BJ (cell line): ENCODE data around the gene SAPCD2. TPM values are rescaled to one million over a fixed set of nuclear protein-coding genes. Genes with fewer than 3 reads are reported as not detected.

Experiments used
- CTCF ChIA-PET: fragments of 350-600 bp; formaldehyde crosslinking; extraction: SDS; loops from one replicate; lab custom pipeline; 2021; ENCODE audit warnings: antibody characterized with exemption, inconsistent platforms; lab: Yijun Ruan, JAX
- POLR2A ChIA-PET: fragments of 300-600 bp; sonication (Branson Sonifier 250); formaldehyde crosslinking; extraction: SDS; loops from one replicate; lab custom pipeline; 2021; ENCODE audit warnings: antibody characterized with exemption; lab: Charles Lee
- DNase-seq: peaks from one replicate; pipeline ENCODE4 v3.0.0-alpha.2; 2011; ENCODE audit warnings: low read depth
- H3K27me3 ChIP-seq: 2 replicates; pipeline ENCODE4 v1.6.0; 2011; ENCODE audit warnings: low read length; ENCODE audit not compliant: control insufficient read depth, insufficient read depth
- H3K36me3 ChIP-seq: 2 replicates; pipeline ENCODE4 v1.5.1; 2011; ENCODE audit warnings: low read length; ENCODE audit not compliant: control insufficient read depth, insufficient read depth
- H3K4me3 ChIP-seq: 2 replicates; pipeline ENCODE4 v1.5.1; 2011; ENCODE audit warnings: low read depth, mild to moderate bottlenecking, control low read depth, low read length
- CTCF ChIP-seq: IDR thresholded peaks from 2 replicates; pipeline ENCODE4 v1.5.1; 2011; ENCODE audit warnings: low read depth, mild to moderate bottlenecking, control low read depth, inconsistent platforms, low read length, moderate library complexity; ENCODE audit not compliant: insufficient read depth
- polyA plus RNA-seq: library from polyadenylated mRNA; depleted of rRNA; stranded (reverse); fragments of >200 nt; gene quantifications from 2 replicates; pipeline ENCODE4 v1.2.3, GENCODE V29; 2011

The SAPCD2 gene
- polyA plus RNA-seq, 1 experiment, result 8.6 TPM

GRCh38 chr9:137018761-137019559, 51.4 kb downstream of the SAPCD2 start:
- POLR2A ChIA-PET, result no interaction called here

GRCh38 chr9:137017791-137018497, 52.4 kb downstream of the SAPCD2 start:
- ChIA-PET CTCF (interaction anchor here (1.2 to 10.7 kb wide), 3 partner anchors 11 to 18 kb away, joined by 3 to 50 read pairs (median 18); partner anchors contain the start of gene ABCA2), POLR2A (no interaction called here)
- DNase-seq, result no peak
- no peak for TF ChIP-seq CTCF
- Histone ChIP-seq H3K4me3 (no peak overlapping the region), H3K36me3 (peaks cover 21% of the 10 kb centered on the region), H3K27me3 (no peaks in the 10 kb centered on the region)

More at GRCh38 chr9:137018761-137019559, 51.4 kb downstream of the SAPCD2 start:
- TF ChIP-seq CTCF, result no peak
- H3K4me3 ChIP-seq, result no peak overlapping the region
- H3K27me3 ChIP-seq, result no peaks in the 10 kb centered on the region
- CTCF ChIA-PET, result interaction anchor here (3.8 to 10.7 kb wide), 2 partner anchors 10 to 17 kb away, joined by 18 to 50 read pairs; partner anchors contain the start of gene ABCA2
- no peak for DNase-seq
- peaks cover 21% of the 10 kb centered on the region for H3K36me3 ChIP-seq

GRCh38 chr9:137017071-137017470, 53.3 kb downstream of the SAPCD2 start:
- TF ChIP-seq CTCF, result no peak
- Histone ChIP-seq H3K36me3 (peaks cover 22% of the 10 kb centered on the region), H3K4me3 (no peak overlapping the region), H3K27me3 (no peaks in the 10 kb centered on the region)
- ChIA-PET POLR2A (no interaction called here), CTCF (interaction anchor here (1.2 kb wide), 1 partner anchor 10 kb away, joined by 3 read pairs; no protein-coding TSS in a partner anchor)
- no peak for DNase-seq

- CTCF ChIA-PET, result interaction anchor here (1.2 kb wide), 1 partner anchor 9 kb away, joined by 3 read pairs; no protein-coding TSS in a partner anchor
- Histone ChIP-seq H3K4me3 (no peak overlapping the region), H3K27me3 (no peaks in the 10 kb centered on the region), H3K36me3 (peaks cover 22% of the 10 kb centered on the region)
- no peak for TF ChIP-seq CTCF
- POLR2A ChIA-PET, result no interaction called here
- no peak for DNase-seq
Observed at GRCh38 chr9:137016436-137016835, 53.9 kb downstream of the SAPCD2 start.

GRCh38 chr9:137015976-137016375, 54.4 kb downstream of the SAPCD2 start:
- TF ChIP-seq CTCF, result no peak
- Histone ChIP-seq H3K4me3 (no peak overlapping the region), H3K36me3 (peaks cover 21% of the 10 kb centered on the region), H3K27me3 (no peaks in the 10 kb centered on the region)
- POLR2A ChIA-PET, result no interaction called here
- CTCF ChIA-PET, result interaction anchor here (2.6 kb wide), 1 partner anchor 13 kb away, joined by 13 read pairs; no protein-coding TSS in a partner anchor
- no peak for DNase-seq
